Neural crest cell (in vitro differentiated cells): ENCODE measurements around the gene RASAL2. TPM values are rescaled to one million over a fixed set of nuclear protein-coding genes. Genes with fewer than 3 reads are reported as not detected.

ENCODE experiments used
- DNase-seq: peaks from one replicate; pipeline ENCODE4 v3.0.0; 2021; ENCODE audit warnings: low read depth, mixed read lengths, low spot score
- H3K27ac Mint-ChIP-seq: one replicate; pipeline ENCODE4 v1.8.0; 2021; ENCODE audit warnings: mild to moderate bottlenecking, mixed read lengths; ENCODE audit not compliant: unreplicated experiment
- H3K27me3 Mint-ChIP-seq: 2 replicates; pipeline ENCODE4 v1.8.0; 2021; ENCODE audit warnings: low read depth, mild to moderate bottlenecking, mixed read lengths
- H3K36me3 Mint-ChIP-seq: 2 replicates; pipeline ENCODE4 v1.8.0; 2021; ENCODE audit warnings: low read depth, mild to moderate bottlenecking, mixed read lengths
- H3K4me1 Mint-ChIP-seq: 2 replicates; pipeline ENCODE4 v1.8.0; 2021; ENCODE audit warnings: mixed read lengths
- H3K4me3 Mint-ChIP-seq: one replicate; pipeline ENCODE4 v1.8.0; 2021; ENCODE audit warnings: mild to moderate bottlenecking, mixed read lengths
- H3K9me3 Mint-ChIP-seq: 2 replicates; pipeline ENCODE4 v1.8.0; 2021; ENCODE audit warnings: mixed read lengths
- total RNA-seq: library from RNA; stranded (reverse); gene quantifications from 2 replicates; pipeline ENCODE4 v1.2.1, GENCODE V29; 2021
- TF ChIP-seq, protein P1 (sequence below): fragments of 200-600 bp; sonication (generic); conservative IDR thresholded peaks from 2 replicates; pipeline ENCODE4 v1.5.0; 2021; ENCODE audit warnings: antibody characterized with exemption, mild to moderate bottlenecking

RASAL2 gene
- total RNA-seq, 1 donor from 2014 or later: 20.9 TPM

DNA sequence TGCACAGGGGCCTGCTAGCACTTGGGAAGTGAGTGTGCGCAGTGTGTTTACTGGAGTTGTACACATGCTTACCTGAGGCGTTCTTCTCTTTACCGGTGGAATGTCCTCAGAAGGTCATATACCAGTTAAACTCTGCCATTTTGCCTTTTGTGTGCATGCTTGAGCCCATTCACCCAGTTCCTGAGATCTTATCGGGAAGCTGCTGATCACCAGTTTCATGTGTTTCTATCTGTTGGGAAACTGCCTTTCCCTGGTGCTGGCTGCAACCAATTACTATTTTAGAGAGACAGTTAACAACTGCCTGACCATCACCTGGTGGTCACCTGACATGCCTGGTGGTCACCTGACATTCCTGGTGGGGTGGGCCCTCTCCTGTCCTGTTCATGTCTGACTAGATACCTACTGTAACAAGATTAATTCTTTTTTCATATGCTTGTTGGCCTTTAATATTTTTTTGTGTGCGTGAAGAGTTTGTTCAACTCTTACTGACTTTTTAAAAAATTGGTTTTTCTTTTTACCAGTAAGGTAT is 137.0 kb downstream of the RASAL2 start:
- no peaks in the 10 kb centered on the region for H3K27me3 Mint-ChIP-seq
- no peak overlapping the region for H3K4me3 Mint-ChIP-seq
- H3K36me3 Mint-ChIP-seq: no peaks in the 10 kb centered on the region
- no peak overlapping the region for H3K27ac Mint-ChIP-seq
- no peak for DNase-seq
- no peaks in the 10 kb centered on the region for H3K4me1 Mint-ChIP-seq
- H3K9me3 Mint-ChIP-seq: no peaks in the 10 kb centered on the region
- TF ChIP-seq, protein P1, sequence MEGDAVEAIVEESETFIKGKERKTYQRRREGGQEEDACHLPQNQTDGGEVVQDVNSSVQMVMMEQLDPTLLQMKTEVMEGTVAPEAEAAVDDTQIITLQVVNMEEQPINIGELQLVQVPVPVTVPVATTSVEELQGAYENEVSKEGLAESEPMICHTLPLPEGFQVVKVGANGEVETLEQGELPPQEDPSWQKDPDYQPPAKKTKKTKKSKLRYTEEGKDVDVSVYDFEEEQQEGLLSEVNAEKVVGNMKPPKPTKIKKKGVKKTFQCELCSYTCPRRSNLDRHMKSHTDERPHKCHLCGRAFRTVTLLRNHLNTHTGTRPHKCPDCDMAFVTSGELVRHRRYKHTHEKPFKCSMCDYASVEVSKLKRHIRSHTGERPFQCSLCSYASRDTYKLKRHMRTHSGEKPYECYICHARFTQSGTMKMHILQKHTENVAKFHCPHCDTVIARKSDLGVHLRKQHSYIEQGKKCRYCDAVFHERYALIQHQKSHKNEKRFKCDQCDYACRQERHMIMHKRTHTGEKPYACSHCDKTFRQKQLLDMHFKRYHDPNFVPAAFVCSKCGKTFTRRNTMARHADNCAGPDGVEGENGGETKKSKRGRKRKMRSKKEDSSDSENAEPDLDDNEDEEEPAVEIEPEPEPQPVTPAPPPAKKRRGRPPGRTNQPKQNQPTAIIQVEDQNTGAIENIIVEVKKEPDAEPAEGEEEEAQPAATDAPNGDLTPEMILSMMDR: no peak

DNA sequence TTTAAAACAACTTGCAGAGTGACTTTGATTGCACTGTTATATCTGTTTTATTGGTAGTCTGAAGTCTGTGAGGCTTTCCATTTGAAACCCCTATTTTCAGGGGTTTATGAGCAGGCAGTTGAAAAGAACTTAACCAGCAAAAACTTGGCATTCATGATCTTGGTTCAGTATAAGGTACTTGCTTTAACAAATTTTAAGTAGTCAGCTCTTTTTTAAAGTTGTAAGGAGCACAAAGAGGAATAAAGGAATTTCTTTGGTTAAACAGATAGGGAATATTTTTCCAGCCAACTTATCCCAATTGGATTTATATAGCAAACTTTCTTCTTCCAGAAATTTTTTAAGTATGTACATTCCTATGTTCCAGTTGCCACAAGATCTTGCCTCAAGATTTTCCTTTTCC is 138.2 kb downstream of the RASAL2 start:
- DNase-seq: no peak
- no peaks in the 10 kb centered on the region for H3K36me3 Mint-ChIP-seq
- H3K27ac Mint-ChIP-seq: no peak overlapping the region
- H3K27me3 Mint-ChIP-seq: no peaks in the 10 kb centered on the region
- no peaks in the 10 kb centered on the region for H3K9me3 Mint-ChIP-seq
- TF ChIP-seq, protein P1: no peak
- H3K4me3 Mint-ChIP-seq: no peak overlapping the region
- H3K4me1 Mint-ChIP-seq: no peaks in the 10 kb centered on the region

DNA sequence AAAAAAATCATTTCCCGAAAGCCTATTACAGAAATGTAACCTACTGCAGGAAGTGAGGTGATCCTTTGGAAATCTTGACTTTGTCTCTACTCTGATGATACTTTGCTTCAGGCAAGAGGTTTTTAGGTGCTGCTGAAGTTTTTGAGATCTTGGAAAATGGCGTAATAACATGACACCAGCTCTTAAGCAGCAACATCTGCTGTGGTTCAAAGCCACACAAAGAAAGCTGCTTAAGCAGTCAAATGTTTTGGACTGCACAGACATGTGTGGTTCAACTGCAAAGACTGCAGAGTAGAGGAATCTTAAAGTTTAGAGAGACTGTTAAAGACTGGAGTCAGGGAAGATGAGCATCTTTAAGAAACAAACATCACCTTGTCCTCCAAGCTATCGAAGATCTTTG is 139.0 kb downstream of the RASAL2 start:
- DNase-seq: no peak
- H3K27ac Mint-ChIP-seq: no peak overlapping the region
- no peaks in the 10 kb centered on the region for H3K4me1 Mint-ChIP-seq
- TF ChIP-seq, protein P1: no peak
- H3K27me3 Mint-ChIP-seq: no peaks in the 10 kb centered on the region
- H3K9me3 Mint-ChIP-seq: no peaks in the 10 kb centered on the region
- no peak overlapping the region for H3K4me3 Mint-ChIP-seq
- H3K36me3 Mint-ChIP-seq: no peaks in the 10 kb centered on the region

DNA sequence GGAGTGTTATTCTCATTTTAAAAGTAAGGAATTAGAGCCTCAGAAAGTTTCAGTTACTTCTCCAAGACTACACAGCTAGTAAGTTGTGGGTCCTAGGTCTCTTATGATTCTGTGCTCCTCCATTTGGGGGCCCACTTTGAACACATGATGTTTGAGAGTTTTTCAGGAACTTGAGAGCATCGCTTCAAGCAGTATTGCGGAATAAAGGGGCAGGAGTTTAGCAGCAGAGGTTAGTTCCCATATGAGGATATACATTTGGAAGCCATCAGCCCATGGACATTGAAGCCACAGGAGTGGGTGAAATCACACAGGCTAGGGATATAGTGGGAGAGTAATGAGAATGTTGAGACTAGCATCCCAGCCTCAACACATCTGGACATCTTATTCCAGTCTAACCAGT is 143.2 kb downstream of the RASAL2 start:
- no peak overlapping the region for H3K27ac Mint-ChIP-seq
- H3K36me3 Mint-ChIP-seq: no peaks in the 10 kb centered on the region
- TF ChIP-seq, protein P1: no peak
- no peaks in the 10 kb centered on the region for H3K27me3 Mint-ChIP-seq
- H3K9me3 Mint-ChIP-seq: no peaks in the 10 kb centered on the region
- no peak overlapping the region for H3K4me3 Mint-ChIP-seq
- DNase-seq: no peak
- H3K4me1 Mint-ChIP-seq: no peaks in the 10 kb centered on the region

DNA sequence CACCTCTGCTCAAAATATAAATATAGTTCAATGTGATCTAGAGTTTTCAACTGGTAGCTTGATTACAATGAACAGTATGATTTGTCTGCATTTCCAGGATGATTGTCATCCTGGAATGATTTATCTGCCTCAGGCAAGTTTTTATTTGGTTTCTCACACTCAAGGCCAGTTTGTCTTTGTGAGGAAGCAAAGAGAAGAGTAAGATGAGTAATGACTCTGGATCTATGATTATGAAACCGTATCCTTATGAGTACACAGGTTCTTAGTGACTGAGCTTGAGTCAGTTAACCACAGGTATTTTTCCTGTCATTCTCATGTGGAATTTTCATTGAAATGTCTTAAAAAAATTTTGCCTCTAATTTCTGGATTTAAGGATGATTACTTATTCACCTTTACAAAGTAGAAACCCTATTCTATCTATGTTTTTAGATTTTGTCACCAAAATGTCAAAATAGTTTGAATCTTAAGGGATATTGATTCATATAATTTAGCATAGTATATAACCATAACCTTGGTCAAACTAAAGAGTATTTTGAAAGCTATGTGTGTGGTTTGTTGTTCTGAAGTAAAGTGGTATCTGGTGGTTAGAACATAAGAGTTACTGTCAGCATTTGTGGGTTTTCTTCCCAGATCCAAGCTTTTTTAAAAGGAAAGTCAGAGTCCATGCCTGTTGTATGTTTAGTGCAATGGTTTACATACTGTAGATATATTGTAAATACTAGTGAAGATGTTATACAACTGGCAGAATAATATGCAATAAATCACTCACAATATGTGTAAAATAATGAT is 145.0 kb downstream of the RASAL2 start:
- TF ChIP-seq, protein P1: no peak
- Mint-ChIP-seq H3K9me3 (peaks cover 1% of the 10 kb centered on the region), H3K4me1 (no peaks in the 10 kb centered on the region), H3K4me3 (no peak overlapping the region), H3K27ac (no peak overlapping the region), H3K27me3 (no peaks in the 10 kb centered on the region), H3K36me3 (no peaks in the 10 kb centered on the region)
- no peak for DNase-seq
